Measurements from ENCODE around the gene ALOX12B. TPM values are rescaled to one million over a fixed set of nuclear protein-coding genes. Genes with fewer than 3 reads are reported as not detected.
A peak's percentile ranks its signal among the peaks of the same experiment; 100 is the strongest.
"Not testable (repeated sequence)": the region's sequence is repeated elsewhere in the genome, so short reads cannot be mapped to it uniquely, and the experiment has no call there.

ALOX12B gene
- total RNA-seq, 1 donor from 2014 or later, result not detected

DNA sequence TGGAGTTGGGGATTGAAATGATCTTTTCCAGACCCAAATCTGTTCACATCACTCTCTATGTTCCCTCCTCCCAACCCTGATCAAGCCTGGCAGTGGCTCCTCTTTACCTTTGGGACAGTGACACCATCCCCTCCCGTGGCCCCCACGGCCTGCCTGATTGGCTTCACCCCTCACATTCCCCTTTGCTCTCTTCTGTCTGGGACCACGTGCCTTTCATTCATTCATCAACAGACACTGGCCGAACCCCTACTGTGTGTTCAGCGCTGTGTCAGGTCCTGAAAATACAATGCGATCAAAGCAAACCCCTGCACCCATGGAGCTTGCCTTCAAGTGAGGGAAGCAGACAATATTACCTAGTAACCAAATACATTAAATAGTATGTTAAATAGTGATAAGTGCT, 2.2 kb upstream of the ALOX12B start:
- ATAC-seq (no peak), DNase-seq (ENCODE audit: low spot score) (no peak)

DNA sequence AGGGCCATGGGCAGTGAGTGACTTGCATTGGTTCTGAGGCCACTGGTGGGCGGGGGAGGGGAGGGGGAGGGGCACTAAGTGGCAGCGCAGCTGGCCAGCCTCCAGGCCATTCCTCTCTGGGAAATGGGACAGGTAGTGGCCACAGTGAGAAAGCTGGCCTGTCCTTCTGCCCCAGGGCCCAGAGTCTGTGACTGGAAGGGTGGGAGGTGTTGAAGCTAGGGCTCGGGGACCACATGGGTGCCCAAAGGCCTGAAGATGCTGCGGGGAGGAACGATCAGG, 375 bp upstream of the ALOX12B start:
- ATAC-seq (no peak), DNase-seq (ENCODE audit: low spot score) (no peak)

DNA sequence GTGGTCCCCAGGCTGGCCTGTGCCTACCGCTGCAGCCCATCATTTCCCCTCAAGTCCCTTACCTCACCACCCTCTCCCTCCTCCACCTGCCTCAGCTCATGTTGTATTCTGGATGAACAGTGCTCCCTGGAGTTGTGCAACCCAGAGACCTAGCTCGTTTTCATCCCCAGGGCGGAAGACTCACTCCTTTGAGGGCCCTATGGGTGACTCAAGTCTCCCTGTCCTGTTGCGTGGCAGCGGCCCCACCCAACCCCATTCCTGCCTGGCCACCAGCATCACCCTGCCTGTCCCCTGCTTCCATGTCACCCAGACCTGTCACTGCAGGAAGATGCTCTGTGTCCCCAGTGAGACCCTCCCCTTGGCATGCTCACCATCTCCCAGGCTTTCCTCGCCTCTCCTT, 3.3 kb downstream of the ALOX12B start:
- DNase-seq (ENCODE audit: low spot score), result no peak
- ATAC-seq, result no peak

DNA sequence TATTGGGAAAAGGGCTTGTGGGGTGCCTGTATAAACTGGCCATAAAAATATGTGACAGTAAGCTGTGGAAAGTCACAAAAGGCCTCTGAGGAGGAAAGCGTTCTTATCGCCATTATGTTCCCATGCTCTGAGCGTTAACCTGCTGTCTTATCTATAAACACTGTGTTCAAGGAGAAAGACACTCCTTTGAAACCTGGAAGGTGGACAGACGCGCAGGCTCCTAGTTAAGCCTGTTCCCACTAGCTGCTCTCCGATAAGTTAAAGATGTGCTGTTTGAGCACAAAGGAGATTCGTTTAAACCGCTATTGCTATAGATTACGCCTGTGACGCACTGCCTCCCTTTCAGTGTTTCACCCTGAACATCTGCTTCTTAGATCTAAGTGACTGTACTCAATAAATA, 5.2 kb downstream of the ALOX12B start:
- ATAC-seq (no peak), DNase-seq (ENCODE audit: low spot score) (no peak)

DNA sequence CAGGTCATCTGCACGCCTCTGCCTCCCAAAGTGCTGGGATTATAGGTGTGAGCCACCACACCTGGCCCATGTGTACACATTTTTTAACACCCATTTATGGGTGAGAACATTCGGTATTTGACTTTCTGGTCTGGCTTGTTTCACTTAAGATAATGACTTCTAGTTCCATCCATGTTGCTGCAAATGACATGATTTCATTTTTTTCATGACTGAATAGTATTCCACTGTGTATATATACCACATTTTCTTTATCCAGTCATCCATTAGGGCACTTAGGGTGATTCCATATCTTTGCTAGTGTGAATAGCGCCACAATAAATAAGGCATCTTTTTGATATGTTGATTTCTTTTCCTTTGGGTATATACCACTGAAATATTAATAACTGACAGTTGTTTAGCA, 5.6 kb downstream of the ALOX12B start:
- ATAC-seq, result no peak

DNA sequence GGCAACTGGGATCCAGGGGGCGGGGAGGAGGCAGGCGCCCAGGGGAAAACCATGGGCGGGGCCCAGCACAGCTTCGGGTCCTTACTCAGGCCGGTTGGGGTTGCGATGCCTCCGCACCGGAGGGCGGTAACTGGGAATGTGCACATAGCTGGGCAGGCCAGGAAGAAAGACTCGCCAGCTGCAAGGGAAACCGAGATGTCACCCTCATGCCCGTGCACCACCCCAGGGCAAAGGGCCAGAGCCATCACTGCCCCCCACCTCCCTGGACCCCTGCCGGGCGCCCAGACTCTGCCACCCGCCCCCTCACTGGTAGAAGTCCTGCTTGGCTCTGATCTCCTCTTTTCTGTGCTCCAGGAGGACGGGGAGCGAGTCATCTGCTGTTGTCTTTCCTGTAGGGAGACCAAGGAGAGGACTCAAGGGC, 6.7 kb downstream of the ALOX12B start:
- DNase-seq (ENCODE audit: low spot score) (no peak), ATAC-seq (no peak)

More for the DNA sequence above, 5.6 kb downstream of the ALOX12B start:
- DNase-seq (ENCODE audit: low spot score), result no peak

DNA sequence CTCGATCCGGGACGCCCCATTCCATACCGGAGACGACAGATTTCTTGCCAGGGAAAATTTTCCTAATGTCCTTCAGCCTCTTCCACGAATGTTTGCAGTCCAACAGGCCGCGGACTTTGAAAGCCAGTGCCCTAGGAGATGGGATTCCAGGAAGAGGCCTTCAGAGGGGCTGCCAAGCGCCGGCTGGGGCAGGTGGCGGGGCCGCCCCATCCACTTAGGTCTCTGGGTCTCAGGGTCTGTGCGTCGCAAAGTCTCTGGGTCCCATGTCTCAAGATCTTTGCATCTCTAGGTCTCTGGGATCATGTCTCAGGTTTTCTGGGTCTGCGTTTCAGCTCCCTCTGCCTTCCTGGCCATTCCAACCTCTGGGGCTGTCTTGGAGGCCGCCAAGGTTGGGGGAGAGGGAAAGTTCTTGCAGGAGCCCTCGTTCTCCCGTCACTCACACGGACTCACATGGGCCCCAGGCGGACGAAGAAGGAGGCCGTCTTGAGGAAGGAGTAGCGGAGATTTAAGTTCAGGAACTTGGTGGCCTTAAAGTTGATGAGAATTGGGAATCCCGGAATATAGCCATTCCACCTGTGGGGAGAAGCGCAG, 7.2 kb downstream of the ALOX12B start:
- ATAC-seq (peak; percentile 18), DNase-seq (ENCODE audit: low spot score) (no peak)

DNA sequence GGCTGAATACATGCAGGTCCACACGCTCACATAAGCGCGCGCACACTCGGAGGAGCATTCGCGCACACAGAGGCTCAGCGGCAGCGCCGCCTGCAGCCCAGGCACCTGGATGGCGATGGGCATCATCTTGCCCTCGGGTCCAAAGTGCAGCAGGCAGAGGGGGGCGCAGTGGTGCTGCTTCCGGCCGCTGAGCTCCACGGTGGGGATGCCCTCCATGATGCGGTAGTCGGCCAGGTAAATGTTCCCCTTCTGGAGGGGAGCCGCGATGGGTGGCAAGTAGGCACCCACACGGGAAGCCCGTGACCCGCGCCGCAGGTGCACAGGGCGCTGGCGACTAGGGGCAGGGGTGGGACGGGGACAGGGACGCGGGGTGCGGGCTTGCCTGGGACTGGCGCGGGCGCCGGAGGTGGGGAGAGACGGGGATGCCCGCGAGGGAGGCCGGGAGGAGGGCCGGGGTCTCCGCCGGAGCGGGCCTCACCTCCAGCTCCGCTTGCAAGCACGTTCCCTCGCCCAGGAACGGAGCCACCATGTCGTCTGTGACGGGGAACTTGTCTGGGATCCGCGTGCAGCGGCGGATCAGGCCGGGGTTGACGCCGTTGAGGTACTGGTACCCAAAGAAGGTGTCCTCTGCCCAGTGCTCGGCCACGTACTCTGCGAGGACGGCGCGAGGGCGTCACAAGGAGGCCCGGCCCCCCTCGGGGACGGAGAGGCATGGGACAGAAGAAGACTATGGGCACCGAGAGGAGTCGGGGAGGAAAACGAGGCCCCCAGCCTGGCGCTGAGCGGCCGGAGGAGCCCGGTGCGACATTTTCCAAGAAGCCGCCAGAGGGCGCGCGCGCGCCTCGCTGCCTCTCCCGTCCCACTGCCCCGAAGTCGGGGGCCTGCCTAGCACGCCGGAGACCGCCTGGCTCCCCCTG, 8.0 kb downstream of the ALOX12B start:
- DNase-seq (ENCODE audit: low spot score), result peak; percentile 71
- ATAC-seq, result peak; percentile 94

DNA sequence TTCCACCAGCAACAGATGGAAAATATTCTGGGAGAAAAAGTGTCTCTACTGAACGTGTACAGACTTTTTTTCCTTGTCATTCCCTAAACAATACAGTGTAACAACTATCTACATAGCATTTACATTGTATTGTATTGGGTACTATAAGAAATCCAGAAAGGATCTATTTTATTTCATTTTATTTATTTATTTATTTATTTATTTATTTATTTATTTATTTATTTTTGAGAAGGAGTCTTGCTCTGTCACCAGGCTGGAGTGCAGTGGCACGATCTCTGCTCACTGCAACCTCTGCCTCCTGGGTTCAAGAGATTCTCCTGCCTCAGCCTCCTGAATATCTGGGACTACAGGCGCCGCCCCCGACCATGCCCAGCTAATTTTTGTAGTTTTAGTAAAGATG, 9.6 kb downstream of the ALOX12B start:
- DNase-seq (ENCODE audit: low spot score); ATAC-seq: not testable (repeated sequence)

DNA sequence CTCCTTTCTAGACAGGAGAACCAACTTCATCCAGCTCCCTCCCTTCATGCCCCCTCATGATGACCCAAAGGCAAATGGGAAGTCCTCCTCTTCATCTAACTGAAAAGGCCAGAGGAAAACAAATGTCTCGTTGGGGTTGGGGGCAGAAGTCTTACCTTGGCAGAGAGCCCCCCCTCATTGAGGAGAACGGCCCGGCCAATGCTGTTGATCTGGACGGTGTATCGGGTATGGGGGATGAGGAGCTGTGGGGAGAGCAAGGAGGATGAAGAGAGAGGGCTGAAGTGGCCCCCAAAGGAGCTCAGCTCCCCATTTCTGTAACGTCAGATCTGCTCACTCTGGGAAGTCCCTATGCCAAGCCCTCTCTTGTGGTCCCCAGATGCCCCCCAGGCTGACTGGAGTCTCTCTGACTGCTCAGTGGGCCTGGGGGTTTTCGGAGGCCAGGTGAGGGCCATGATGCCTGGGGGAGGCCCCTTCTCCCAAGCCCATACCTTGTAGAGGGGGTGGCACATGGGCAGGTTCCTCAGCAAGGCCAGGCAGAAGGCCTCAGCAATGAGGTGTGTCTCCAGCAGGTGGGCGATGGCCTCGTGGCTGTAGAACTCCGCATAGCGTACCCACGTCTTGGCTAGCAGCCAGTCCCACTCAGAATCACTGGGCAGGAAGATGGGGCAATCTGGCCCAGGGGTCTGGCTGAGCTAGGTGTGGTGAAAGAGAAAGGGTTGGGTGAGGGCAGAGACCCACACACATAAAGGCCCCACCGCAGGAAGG, 10.8 kb downstream of the ALOX12B start:
- DNase-seq (ENCODE audit: low spot score) (no peak), ATAC-seq (no peak)

DNA sequence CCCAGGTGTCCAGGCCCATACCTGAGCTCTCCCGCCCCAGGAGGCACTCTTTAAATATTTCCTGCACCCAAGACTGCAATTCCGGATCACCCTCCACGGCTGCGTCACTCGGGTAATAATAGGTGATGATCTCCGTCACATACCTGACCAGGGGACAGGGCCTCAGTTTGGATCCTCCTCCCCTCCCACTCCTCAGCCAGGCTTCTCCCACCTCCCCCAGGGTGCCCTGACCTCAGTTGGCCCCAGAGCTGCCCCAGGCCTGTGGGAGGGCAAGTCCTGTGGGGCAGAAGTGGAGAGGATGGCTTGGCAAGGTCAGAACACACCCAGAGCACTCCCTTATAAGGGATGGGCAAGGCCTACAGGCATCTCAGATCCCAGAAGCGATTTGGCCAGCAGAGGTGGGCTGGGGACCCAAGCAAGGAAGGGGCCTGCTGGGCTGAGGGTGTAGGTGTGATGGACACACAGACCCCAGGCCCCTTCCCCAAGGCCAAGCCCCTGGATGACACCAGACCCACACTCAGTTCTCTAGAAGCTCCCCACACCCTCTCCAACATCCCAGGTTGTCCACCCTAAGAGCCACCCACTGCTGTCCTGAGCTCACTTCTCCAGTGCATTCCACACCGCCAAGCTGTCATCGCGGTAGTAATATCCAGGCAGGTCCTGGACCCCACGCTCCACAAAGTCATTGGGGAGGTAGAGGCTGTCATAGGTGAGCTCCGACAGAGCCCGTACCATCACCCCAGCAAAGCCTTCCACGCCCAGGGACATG, 11.8 kb downstream of the ALOX12B start:
- DNase-seq (ENCODE audit: low spot score) (no peak), ATAC-seq (no peak)

DNA sequence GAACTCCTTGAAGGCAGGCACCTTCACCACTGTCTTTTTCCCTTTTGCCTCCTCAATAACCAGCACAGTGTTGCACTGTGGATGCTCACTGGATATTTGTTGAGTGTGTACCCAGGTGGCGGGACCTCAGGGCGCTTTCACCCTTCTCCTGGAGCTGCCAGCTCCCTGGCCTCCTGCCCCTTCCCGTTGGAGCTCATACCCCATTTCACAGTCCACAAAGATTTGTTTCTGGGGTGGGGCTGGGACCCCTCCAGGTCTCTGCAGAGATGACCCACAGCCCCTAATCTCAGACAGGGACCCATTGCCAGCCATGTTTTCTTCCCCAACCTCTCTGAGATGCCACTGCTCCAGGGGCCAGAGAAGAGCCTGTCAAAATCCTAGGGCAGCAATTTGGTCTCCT, 12.4 kb downstream of the ALOX12B start:
- no peak for DNase-seq (ENCODE audit: low spot score)
- ATAC-seq, result no peak

DNA sequence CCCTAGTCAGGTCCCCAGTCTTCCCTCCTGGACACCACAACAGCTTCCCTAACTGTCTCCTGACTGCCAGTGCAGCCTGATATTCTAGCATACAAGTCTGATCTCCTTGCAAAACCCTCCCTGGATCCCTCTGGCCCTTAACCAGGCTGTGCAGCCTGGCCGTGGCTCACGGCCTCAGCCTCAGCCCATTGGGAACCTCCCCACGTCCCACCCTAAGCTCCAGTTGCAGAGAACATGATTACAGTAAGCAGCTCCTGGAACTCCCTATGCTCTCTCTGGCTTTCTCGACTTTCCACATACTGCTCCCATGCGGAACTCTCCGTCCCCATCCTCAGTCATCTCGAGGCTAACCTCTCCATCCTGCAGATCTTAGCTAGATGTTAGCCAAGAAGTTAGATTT, 13.0 kb downstream of the ALOX12B start:
- no peak for ATAC-seq
- no peak for DNase-seq (ENCODE audit: low spot score)

DNA sequence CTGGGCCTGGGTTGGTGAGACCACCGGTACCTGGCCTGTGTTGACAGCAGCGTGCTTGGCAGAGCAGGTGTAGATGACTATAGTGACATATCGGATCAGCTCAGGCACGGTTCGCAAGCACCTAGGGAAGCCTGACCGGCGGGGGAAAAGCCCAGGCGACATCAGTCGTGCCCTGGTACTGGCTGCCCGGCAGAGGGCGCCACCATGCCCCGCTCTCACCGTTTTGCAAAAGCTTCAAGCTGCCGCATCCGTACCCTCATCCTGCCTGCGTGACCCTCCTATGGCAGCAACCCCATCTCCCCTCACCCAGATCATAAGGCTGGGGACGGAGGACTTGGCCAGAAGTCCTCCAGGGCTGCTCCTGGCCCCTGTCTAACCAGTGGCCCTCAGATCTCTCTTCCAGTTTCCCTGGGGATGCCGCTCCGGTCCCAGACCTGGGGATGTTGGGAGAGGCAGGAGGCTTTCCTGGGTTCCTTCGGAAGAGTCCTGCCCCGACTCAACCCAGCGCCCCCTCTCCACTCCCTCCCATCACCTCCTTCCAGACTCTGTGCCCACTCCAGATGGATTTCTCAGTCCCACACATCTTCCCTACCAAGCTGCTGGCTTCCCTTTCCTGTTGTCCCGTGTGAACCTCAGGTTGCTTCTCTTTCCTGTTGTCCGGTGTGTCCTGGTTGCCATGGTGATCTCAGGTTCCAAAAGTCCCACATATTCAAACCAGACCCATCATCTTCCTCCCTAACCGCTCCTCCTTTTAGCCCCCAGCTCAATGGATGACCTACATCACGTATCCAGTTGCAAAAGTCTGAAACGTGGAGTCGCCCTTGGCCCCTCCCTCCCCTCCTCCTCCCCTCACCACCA, 13.7 kb downstream of the ALOX12B start:
- ATAC-seq (peak; percentile 92), DNase-seq (ENCODE audit: low spot score) (peak; percentile 69)

DNA sequence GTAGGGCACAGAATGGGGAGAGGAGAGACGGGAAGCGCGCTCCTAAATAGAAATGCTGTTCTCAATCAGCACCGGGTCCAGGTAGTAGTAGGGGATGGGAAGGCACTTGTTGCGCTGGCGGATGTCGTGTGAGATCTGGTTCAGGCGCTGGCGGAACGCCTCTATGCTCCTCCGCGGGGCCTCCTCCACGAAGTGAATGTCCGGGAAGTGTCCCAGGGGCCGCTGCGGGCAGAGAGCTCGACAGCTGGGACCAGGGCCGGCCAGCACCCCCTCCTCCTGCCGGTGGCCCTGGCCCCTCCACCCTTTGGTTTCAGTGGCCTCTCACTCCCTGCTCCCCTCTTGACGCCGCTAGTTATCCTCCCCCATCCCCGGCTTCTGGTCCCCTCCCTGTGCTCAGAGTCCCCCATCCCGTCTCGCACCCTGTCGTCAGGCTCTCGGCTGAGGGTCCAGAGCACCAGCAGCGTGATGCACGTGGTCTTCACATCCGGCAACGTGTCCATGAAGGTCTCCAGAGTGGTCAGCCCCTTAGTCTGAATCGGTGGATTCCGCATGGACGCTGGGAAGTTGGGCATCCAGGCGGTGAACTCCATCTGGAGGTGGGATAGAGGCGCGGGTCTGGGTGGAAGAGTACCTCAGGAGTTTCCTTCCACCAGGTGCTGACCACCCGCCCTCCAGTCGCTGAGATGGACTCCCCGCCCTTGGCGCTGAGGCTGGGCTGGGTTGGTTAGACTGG, 14.6 kb downstream of the ALOX12B start:
- no peak for ATAC-seq
- DNase-seq (ENCODE audit: low spot score), result no peak

DNA sequence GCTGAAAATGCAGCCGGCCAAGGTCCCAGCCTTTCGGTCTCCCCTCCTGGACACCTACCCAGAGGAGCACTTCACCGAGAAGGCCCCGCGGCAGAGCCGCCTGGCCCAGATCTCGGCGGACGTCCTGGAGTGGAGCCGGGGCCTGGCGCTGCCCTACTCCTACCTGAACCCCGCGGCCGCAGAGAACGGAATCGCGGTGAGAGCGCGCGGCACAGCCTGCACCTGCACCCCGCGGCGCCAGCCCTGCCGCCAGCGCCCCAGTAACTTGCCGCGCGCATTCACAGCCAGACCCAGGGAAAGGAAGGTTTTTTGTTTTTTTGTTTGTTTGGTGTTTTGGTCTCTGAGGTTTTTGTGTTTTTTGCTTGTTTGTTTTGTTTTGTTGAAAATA, 15.2 kb downstream of the ALOX12B start:
- DNase-seq (ENCODE audit: low spot score), result no peak
- ATAC-seq, result no peak

DNA sequence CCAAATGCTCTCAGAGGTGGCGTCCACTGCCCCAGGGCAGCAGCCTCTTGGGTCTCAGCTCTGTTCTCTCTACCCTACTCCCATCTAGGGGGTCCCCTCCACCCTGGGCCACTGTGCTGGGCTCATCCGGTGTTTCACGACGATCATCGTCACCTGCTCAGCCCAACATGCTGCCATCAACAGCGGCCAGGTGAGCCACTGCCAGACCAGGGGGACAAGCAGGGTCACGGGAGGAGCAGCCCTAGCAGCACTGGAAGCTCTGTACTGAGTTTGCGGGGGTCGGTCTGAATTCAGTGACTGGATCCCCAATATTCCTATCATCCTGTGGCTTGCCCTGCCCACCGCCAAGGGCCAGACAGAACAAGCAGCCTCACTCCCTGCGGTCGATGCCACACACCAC, 16.0 kb downstream of the ALOX12B start:
- ATAC-seq (no peak), DNase-seq (ENCODE audit: low spot score) (no peak)

DNA sequence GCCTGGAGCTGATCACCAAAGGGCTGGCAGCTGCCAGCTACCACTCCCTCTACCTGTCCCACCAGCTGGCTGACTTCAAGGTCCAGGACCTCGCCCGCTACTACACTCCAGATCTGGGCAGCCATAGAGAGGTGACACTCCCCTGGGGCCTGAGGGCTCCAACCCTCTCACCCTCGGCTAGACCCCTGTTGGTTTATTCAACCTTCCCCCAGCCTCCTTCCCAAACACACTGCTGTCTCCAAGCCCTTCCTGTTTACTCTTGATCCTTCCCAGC, 18.0 kb downstream of the ALOX12B start:
- ATAC-seq, result no peak
- no peak for DNase-seq (ENCODE audit: low spot score)

DNA sequence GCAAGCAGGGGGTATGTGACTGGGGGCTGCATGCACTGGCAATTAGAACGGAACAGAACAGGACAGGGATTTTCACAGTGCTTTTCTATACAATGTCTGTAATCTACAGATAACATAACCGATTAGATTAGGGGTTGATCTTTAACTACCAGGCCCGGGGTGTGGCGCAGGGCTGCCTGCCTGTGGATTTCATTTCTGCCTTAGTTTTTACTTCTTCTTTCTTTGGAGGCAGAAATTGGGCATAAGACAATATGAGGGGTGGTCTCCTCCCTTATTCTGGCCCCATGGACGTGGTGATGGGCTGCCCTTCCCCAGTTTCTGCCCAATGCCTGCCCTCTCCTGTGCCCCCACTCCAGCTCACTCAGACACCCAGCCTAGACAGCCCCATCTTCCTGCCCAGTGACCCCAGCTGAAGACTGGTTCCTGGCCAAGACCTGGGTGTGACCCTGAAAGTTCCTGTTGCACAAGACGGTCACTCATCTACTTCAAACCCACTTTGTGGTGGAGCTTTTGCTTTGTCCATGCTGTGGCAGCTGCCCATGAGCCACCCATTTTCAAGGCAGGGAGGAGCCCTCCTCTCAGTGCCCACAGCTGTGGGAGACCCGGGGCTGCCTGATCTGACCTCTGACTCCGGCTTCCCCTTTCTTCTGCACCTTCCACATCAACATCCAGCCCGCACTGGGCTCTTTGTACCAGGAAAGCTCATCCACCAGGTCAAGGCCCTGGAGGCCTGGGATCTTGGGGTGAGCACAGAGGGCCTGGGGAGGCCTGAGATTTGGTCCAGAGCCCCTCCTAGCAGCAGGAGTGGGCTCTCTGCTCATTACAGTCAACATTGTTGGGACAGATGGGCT, 18.6 kb downstream of the ALOX12B start:
- no peak for DNase-seq (ENCODE audit: low spot score)
- ATAC-seq, result peak; percentile 36
